ENCODE measurements around the gene POLR3G. TPM values are rescaled to one million over a fixed set of nuclear protein-coding genes. Genes with fewer than 3 reads are reported as not detected.

The POLR3G gene
- total and polyA plus RNA-seq, 8 donors: 0.53 to 1.3 (median 0.84) TPM

GRCh38 chr5:90530736-90531487 lies 56.2 kb downstream of the POLR3G start:
- Histone ChIP-seq H3K27me3 (no peaks in the 10 kb centered on the region), H3K9me3 (no peaks in the 10 kb centered on the region), H3K4me1 (peaks cover 8 to 27% (median 17%) of the 10 kb centered on the region in 3 donors), H3K27ac (peak overlapping the region in 1 of 4 donors; percentile 72), H3K36me3 (no peaks in the 10 kb centered on the region), H3K4me3 (peak overlapping the region in 1 of 4 donors; percentile 75)
- WGBS, 2 donors: 33 to 38% methylated on average over 9 of the region's 9 CpGs
- intact Hi-C loops (cut with DNase I): loop anchor here in 1 of 3 donors (10.0 kb wide), 1 partner anchor 96 kb away; no protein-coding TSS in a partner anchor
- ATAC-seq (no peak), FAIRE-seq (no peak), DNase-seq (no peak)
- TF ChIP-seq CTCF (IDR thresholded peaks at IDR 0.05): no peak

- Histone ChIP-seq H3K27me3 (no peaks in the 10 kb centered on the region), H3K9me3 (no peaks in the 10 kb centered on the region), H3K27ac (no peak overlapping the region), H3K36me3 (no peaks in the 10 kb centered on the region), H3K4me1 (peaks cover 4 to 6% (median 4%) of the 10 kb centered on the region in 3 donors), H3K4me3 (no peak overlapping the region)
- ATAC-seq (no peak), DNase-seq (no peak), FAIRE-seq (no peak)
- 59 to 64% methylated on average over 3 of the region's 3 CpGs for WGBS, 2 donors
- TF ChIP-seq CTCF (IDR thresholded peaks at IDR 0.05): no peak
- intact Hi-C loops (cut with DNase I): loop anchor here in 1 of 3 donors (10.0 kb wide), 1 partner anchor 99 kb away; no protein-coding TSS in a partner anchor
Measured at GRCh38 chr5:90533794-90534193, 59.1 kb downstream of the POLR3G start.

- DNase-seq (no peak), FAIRE-seq (no peak), ATAC-seq (no peak)
- WGBS, 2 donors: 73 to 82% methylated on average over 3 of the region's 3 CpGs
- no peaks in the 10 kb centered on the region for H3K9me3 ChIP-seq
- peaks cover 4 to 6% (median 4%) of the 10 kb centered on the region in 3 donors for H3K4me1 ChIP-seq
- no peaks in the 10 kb centered on the region for H3K36me3 ChIP-seq
- no peak overlapping the region for H3K27ac ChIP-seq
- intact Hi-C loops (cut with DNase I): loop anchor here in 1 of 3 donors (10.0 kb wide), 1 partner anchor 100 kb away; no protein-coding TSS in a partner anchor
- no peak for TF ChIP-seq CTCF (IDR thresholded peaks at IDR 0.05)
- no peak overlapping the region for H3K4me3 ChIP-seq
- no peaks in the 10 kb centered on the region for H3K27me3 ChIP-seq
Measured at GRCh38 chr5:90534922-90535321, 60.3 kb downstream of the POLR3G start.

GRCh38 chr5:90542827-90543519 lies 68.3 kb downstream of the POLR3G start:
- Histone ChIP-seq H3K36me3 (no peaks in the 10 kb centered on the region), H3K27me3 (peaks cover 0 to 3% (median 0%) of the 10 kb centered on the region in 4 donors), H3K4me3 (no peak overlapping the region), H3K4me1 (peaks cover 0 to 4% (median 0%) of the 10 kb centered on the region in 3 donors), H3K9me3 (no peaks in the 10 kb centered on the region), H3K27ac (no peak overlapping the region)
- DNase-seq: no peak
- no peak for TF ChIP-seq CTCF (IDR thresholded peaks at IDR 0.05)
- 57 to 77% methylated on average over 4 of the region's 4 CpGs for WGBS, 2 donors
- ATAC-seq: no peak
- intact Hi-C loops (cut with DNase I): no loop called here
- no peak for FAIRE-seq
